Sigmoid colon (tissue), 4 donors: ENCODE measurements around the gene KIF22.

ENCODE experiments used
- POLR2AphosphoS5 ChIP-seq, 4 donors: sonication (generic); formaldehyde crosslinking; IDR thresholded peaks; one replicate each; pipeline ENCODE4 v1.6.1; 2017; ENCODE audit warnings: antibody characterized with exemption in 4 of 4
- TF ChIP-seq, protein P1 (sequence below), 4 experiments: fragments of 450-650 bp in 3 of 4; fragments of 200-600 bp in 1 of 4; IDR thresholded peaks; one replicate each; pipeline ENCODE4 v1.5.1; 2016 to 2019; ENCODE audit warnings: antibody characterized with exemption in 4 of 4, mild to moderate bottlenecking in 3 of 4, moderate library complexity in 2 of 4

GRCh38 chr16:29834079-29834478 is 43.5 kb downstream of the KIF22 start:
- TF ChIP-seq, protein P1, sequence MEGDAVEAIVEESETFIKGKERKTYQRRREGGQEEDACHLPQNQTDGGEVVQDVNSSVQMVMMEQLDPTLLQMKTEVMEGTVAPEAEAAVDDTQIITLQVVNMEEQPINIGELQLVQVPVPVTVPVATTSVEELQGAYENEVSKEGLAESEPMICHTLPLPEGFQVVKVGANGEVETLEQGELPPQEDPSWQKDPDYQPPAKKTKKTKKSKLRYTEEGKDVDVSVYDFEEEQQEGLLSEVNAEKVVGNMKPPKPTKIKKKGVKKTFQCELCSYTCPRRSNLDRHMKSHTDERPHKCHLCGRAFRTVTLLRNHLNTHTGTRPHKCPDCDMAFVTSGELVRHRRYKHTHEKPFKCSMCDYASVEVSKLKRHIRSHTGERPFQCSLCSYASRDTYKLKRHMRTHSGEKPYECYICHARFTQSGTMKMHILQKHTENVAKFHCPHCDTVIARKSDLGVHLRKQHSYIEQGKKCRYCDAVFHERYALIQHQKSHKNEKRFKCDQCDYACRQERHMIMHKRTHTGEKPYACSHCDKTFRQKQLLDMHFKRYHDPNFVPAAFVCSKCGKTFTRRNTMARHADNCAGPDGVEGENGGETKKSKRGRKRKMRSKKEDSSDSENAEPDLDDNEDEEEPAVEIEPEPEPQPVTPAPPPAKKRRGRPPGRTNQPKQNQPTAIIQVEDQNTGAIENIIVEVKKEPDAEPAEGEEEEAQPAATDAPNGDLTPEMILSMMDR (IDR thresholded peaks at IDR 0.05), result no peak
- TF ChIP-seq POLR2AphosphoS5 (IDR thresholded peaks at IDR 0.05), result no peak
